GM19099 (cell line): ENCODE results near the gene PCDHA1.

Experiments used
- POLR2A ChIP-seq: IDR thresholded peaks from 3 replicates; pipeline ENCODE4 v1.6.1; 2011; ENCODE audit warnings: low read depth; ENCODE audit not compliant: insufficient read length; ENCODE audit errors: extremely low read depth

The PCDHA1 gene

GRCh38 chr5:141003791-141004611, 218.1 kb downstream of the PCDHA1 start:
- no peak for TF ChIP-seq POLR2A

DNA sequence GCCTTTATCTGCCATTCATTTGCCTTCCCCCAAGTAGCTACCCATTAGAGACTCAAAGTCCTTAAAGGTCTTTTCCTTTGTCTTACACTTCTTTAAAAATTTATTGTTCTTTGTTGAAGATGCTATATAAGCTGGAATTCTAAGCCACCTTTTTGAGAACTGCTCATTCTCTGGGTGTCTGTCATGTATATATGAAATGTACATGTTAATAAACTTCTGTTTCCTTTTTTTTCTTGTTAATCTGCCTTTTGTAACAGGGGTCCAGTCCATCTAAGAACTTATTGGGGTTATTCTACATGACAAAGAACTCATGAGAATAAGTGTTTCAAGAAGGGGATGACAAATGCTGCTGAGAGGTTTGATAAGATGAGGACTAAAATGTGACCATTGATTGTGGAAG, 221.9 kb downstream of the PCDHA1 start:
- TF ChIP-seq POLR2A = no peak

DNA sequence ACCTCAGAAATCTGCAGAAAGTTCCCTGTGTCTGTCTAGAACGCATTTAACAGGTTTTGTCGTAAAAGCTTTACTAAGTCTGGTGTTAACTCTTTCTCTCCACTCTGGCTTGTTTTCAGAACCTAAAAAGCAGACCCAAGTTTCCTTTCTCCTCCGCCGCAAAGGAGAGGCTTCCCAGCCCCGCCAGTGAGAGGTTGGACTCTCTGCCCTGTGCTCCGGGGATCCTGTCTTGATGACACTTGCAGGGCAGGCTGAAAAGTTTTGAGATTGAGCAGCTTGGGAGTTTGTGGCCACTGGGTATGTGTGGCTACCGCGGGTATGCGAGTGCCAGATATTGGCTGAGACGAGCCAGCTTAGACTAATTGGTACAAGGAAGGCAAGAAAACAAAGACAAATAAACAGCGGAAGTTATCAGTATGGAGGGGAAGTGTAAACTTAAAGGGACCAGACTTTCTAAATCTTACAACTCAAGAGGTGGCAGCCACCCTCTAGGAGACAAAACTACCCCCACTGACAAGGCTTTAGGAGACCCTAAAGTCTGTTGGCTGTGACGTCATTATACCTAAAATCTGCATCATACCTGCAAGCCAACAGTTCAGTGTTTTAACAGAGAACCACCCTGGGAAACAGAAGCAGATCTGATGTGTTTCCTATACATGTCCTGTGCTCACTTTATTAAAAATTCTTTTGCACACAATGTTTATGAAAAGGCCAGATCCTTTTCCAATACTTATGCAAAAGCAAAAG, 224.3 kb downstream of the PCDHA1 start:
- no peak for TF ChIP-seq POLR2A

GRCh38 chr5:141017943-141018342, 232.0 kb downstream of the PCDHA1 start:
- no peak for TF ChIP-seq POLR2A

DNA sequence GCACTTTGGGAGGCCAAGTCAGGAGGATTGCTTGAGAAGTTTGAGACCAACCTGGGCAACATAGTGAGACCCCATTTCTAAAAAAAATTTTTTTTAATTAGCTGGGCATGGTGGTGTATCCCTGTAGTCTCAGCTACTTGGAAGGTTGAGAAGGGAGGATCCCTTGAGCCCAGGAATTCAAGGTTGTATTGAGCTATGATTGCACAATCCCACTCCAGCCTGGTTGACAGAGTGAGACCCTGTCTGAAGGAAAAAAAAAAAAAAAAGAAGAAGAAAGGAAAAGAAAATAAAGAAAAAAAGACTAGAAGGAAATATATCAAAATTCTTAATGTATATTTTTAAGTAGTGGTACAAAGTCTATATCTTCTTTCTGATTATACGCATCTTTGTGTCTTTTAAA, 236.4 kb downstream of the PCDHA1 start:
- TF ChIP-seq POLR2A = no peak

DNA sequence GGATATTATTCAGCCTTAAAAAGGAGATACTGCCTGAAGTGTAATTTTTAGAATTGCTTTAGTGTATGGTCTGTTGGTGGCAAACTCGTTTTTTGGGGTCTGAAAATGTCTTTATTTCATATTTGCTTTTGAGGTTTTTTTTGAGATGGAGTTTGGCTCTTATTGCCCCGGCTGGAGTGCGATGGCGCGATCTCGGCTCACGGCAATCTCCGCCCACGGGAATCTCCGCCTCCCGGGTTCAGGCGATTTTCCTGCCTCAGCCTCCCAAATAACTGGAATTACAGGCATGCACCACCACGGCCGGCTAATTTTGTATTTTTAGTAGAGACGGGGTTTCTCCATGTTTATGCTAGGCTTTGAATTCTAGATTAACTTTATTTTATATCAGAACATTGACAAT, 245.1 kb downstream of the PCDHA1 start:
- TF ChIP-seq POLR2A = no peak

- no peak for TF ChIP-seq POLR2A
Observed at GRCh38 chr5:141032626-141033025, 246.7 kb downstream of the PCDHA1 start.

- TF ChIP-seq POLR2A = no peak
Observed at GRCh38 chr5:141039061-141039460, 253.1 kb downstream of the PCDHA1 start.

DNA sequence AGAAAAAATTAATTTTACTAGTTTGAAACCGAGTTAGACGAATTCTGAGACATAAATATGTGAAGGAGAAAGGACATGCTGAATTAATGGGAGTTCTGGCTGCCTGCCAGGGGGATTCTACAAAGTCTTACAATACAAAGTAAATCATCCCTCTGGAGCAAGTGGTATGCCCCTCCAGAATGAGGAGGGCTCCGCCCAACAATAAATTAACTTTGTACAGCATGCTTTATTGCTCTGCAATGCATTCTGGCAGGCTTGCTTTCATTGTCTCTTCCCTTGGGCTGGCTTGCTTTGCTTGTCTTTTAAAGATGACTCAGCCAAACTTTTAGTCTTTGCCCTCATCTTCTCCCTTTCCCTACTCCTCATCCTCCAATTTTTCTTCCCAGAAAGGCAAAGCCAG, 253.6 kb downstream of the PCDHA1 start:
- no peak for TF ChIP-seq POLR2A

DNA sequence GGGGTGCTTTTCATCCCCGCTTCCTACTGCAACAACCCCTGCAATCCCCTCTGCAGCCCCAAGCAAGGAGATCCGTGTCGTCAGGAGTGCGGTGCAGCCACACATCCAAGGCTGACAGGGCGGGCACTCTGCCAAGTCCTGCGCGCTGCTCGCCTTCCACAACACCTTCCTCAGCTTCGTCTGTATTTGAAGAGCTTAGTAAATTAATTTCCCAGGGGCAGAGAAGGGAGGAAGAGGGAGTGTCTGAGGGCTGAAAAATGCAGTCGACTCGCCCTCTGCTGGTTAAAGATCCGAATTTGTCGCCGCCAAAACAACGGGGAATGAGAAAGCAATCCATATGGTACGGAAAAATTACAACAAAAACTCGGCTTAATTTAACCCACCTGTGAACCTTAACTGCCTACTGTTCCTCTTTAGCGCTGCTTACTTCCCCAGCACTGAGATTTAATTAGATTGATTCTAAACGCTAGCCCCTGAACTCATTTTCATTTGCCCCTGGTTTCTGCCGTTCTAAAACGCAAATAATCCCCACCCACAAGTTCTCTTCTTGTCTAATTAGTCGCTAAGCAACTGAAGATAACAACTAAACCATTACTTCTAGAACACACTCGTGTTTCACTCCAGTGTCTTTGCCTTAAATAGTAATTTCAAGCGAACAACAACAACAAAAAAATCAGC, 254.3 kb downstream of the PCDHA1 start:
- TF ChIP-seq POLR2A = no peak

- no peak for TF ChIP-seq POLR2A
Observed at GRCh38 chr5:141040771-141041426, 255.0 kb downstream of the PCDHA1 start.

- no peak for TF ChIP-seq POLR2A
Observed at GRCh38 chr5:141041427-141041785, 255.5 kb downstream of the PCDHA1 start.

GRCh38 chr5:141042555-141042954, 256.6 kb downstream of the PCDHA1 start:
- TF ChIP-seq POLR2A = no peak

DNA sequence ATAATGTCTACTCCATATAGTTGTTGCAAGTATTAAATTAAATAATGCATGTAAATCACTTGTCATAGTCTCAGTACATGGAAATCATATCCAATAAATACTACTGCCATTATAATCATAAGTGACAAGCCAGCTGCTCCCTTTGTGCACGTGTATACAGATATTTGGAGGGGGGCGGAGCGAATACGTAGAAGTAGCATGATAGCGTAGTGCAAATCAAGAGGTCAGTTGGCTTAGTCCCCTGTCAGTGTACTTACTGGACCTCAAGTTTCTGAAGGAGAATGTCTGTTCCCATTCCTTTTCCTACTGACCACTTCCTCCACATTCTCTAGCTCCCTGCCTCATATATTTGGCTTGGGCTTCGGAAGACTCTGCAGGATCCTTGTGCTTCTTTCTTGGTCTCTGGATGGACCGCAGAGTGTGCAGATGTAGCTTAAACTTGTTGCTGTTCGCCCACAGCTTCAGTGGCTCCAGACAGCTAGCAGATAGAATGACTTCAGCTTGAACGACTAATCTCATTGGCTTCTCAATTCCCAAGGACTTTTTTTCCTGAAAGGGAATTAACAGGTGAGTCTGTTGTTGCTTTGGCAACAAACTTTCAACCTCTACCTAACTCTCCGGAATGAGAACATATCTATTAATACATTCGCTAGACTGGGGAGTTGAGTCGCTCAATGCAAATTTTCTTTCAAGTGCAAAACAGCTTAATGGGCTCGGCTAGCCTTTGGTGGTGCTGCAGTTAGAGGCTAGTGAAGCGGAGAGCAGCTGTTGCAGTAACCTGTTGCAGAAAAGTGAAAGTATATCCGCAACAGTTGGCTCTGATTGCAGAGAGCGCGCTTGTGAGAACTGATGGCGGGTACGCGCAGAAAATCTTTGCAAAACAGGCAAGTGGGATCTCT, 264.9 kb downstream of the PCDHA1 start, which contains the start of gene PCDHB1:
Gene PCDHB1 (plus strand): TSS at position 753 of the 899 bp plus-strand sequence. CDS start 97 bp downstream, at position 850.
- TF ChIP-seq POLR2A = no peak
